Activated CD4-positive, alpha-beta T cell treated with anti-CD3 and anti-CD28 coated beads, Interleukin-2, amount 50 U/mL, for 1 hour (primary cell): ENCODE measurements around the gene MGAT5.
"Not testable (repeated sequence)": the region's sequence is repeated elsewhere in the genome, so short reads cannot be mapped to it uniquely, and the experiment has no call there.

Experiments used
- DNase-seq: peaks from one replicate; pipeline ENCODE4 v3.0.0-alpha.2; 2020

MGAT5 gene

DNA sequence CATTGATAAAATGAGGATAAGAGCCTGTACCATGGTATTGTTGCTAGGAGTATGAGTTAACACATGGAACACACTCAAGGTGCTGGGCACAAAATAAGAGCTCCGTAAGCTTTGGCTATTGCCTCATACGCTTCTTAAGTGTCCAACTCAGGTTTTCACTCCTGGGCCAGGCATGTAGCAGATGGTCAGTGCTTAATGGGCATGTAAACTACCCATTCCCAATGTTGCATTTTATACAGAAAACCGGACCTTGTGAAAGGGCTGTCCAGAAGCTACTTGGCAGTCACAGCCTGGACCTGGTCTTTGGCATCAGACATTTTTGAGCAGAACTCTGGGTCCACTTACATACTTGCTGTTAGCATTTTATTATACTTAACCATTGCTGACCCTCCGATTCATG lies 26.9 kb downstream of the MGAT5 start:
- no peak for DNase-seq

DNA sequence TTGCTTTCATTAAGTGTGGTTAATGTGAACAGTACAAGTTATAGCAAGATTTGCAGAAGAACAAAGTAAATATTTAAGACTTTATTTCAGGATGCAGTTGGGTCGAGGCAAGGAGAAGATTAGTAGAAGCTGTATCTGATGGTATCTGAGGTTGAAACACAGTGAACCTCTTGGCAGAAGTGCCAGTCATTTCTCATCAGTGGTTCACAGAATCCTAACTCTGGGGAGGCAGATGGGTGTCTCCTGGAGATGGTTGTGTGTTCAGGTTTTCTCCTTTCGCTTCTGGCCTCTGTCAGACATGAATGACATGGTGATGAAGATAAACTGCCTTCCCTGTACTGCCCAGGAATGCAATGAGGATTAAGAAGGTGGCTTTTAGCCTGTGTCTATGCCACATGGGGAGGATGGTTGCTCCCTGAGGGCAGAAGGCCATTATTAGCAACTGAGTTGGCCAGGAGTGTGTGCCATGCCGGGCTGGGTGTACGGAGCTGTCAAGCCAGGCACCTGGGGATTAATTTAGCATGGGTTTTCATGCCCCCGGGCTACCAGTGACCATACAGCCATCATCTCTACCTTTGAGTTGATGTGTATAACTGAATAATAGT lies 28.0 kb downstream of the MGAT5 start:
- no peak for DNase-seq

DNA sequence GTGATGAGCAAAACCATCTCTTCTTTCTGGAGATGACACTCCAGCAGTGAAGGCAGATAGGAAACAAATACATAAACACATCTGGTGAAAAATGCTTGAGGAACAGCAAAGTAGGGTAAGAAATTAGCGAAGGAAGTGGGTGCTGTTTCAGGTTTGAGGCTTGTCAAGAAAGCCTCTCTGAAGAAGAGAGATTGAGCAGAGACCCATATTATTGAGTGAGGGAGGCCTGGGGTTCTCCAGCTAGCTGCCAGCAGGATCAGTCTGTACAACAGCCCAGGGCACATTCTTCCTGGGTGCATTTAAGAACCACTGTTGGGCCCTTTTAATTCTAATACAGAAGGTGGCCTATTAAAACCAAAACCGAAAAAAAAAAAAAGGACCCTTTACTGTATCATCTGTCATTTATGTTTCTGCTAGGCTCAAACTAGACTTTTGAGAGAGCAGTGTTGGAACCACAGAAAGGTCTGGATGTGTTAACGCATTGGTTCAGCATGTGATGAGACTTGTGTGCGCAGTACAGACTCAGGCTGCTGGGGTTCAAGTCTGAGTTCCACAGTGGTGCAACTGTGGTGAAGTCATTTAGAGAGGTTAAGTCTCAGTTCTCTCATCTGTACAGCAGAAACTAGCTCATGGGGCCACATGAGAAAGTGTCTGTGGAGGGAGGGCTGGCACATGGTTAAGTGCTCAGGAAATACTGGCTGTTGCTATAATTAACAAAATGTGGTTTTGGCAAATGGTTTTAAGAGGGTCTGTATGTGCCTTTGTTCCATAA lies 28.9 kb downstream of the MGAT5 start:
- DNase-seq, result peak; percentile 19

DNA sequence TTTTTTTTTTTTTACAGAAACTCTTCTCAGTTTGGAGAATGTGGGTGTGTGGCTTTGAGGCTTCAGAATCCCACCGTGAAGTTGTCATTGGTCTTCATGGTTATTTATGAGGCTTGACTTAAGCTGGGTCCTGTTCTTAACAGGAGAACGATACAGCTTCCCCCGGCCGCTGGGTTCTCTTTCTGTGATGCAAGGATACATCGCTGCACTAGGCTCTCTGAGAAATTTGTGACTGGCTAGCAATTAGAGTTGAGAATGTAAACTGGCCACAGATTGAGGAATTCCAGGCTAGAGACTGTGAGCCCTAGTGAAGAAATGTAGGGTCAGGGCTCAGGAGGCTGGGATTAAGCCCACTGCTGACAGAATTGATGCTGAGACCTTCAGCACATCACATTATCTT lies 29.8 kb downstream of the MGAT5 start:
- DNase-seq, result no peak

DNA sequence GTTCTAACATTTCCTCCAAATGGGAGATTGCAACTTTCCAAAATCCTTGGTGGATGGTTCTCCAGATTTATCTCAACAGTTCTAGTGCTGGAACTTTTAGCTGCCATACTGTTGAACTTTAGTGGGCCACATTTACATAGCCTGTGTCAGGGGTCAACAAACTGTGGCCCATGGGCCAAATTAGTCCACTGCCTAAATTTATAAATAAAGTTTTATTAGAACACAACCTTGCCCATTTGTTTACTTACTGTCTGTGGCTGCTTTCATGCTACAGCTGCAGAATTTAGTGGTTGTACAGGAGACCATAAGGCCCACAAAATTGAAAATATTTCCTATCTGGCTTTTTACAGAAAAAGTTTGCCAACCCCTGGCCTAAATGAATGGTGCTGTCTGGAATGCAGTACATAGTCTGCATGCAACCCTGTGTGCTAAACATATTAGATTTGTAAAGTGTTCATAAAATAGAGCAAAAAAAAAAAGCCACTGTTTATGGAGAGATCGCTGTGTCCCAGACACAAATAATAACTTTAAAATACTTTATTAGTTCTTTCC lies 30.3 kb downstream of the MGAT5 start:
- DNase-seq, result no peak

DNA sequence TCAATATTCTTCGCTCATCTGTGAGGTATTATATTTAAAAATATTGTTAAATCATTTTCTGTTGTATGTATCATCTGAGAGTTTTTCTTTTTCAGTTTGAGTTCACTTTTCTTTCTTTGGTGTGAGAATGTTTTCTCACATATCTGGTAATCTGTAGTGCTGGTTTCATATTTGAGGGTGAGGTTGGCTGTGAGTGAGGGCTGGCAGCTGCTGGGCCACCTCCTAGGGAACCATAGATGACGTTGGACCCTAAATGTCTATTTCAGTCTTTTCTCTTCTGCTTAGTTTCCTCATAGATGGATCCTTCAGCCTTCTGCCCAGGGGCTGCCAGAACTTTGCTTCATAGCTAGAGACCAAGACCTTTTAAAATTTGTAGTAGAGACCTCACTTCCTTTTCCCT lies 33.5 kb downstream of the MGAT5 start:
- DNase-seq, result no peak

DNA sequence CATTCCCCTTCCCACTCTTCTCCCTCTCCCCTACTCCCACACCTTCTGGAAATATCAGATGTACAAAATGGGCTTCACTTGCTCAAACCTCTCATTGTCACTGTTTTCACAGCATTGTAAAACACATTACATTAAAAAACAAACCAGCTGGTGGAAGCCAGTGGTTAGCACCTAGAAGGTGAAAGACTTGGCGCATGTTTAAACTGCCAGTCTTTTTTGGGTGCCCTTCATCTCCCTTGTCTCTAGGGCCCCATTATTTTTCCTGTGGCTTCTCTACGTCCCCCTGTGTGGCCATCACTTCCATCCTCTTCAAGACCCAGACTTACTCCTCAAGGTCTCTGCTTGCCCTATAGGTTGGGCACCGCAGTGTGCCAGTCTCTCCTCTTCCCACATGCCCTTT lies 34.9 kb downstream of the MGAT5 start:
- DNase-seq, result no peak

DNA sequence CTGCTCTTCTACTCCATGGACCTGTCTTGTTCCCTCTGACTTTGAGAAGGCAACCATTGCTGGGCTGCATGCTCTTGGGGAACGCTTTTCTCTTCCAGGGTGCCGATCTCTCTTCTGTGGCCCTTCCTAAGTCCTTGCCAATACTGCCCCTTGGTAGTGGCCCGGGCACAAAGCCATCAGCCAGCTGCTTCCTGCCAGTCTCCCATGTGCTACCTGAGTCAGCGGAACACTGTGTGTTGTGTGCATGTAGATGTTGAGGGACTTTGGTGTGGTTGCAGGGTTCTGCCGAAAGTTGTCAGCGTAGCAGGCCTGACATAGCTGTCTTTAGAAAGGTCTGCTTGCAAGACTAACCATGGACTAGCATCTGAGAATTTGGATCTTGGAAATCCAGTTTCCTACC lies 35.4 kb downstream of the MGAT5 start:
- DNase-seq, result peak; percentile 17

DNA sequence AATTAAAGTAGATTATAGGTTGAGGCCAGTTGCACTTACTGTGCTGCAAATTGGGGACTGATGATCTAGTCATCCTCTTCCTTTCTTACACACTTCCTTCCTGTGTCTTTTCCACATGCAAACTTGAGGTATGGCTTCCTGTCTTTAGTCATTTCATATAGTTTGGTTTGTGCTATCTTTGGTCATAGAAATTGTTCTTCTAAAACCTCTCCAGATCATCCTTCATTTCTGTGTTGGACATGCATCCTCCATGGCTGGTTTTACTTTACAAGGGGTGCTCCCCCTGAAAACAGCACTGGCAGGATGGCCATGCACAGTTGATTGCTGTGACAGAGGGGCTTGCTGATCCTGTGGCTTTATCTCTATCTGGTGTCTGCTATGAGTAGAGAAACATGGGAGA lies 36.5 kb downstream of the MGAT5 start:
- no peak for DNase-seq

DNA sequence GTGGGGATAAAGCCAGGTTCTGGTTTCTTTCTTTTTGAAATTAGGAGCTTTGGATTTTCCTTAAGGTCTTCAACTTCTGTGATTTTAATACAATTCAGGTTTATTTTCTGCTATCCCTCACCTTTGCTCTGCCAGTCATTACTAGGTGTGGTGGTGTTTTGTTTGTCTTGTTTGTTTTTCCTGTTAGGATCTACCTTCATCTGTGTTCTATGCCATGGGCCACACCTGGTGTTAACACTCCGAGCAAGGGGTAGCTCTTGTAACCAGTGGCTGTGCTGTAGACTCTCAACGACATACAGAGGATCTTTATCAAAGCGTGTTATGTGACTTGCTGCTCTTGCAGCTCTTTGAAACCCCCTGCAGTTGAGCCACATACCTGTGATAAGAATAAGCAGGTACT lies 38.6 kb downstream of the MGAT5 start:
- DNase-seq, result no peak

DNA sequence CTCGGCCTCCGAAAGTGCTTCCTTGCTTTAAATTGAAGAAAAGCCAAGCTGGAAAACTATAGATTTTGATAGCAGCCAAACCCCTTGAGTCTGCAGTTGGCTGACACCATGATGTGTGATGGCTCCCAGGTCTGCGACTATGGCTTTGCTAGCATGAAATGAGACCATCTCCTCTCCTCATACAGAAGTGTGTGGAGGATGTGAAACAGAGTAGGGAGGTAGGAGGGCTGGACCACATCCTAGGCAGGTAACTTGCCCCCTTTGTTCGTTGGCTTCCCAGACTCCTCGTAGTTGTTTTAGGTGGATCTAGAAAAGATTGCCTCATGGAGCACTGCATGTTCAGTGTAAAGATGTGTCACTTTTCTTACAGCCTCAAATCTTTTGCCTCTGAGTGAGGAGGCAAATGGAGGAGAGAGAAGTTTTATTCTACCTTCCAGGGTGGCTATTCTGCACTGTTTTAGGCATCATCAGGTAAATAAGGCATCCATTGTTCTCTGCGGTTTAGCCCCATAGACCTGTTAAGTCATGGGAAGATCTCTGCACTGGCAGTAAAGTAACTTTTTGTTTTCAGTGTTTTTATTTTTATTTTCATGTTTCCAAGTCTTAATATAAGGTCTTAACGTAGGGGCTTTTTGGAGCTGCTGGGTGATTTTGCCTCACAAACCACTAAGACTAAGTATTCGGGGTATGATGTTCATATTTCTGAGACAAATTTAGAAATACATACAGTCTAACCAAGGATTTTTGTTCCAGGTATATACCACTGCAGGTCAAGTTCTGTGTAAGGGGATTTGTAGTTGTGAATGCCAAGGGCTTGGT lies 40.1 kb downstream of the MGAT5 start:
- no peak for DNase-seq

DNA sequence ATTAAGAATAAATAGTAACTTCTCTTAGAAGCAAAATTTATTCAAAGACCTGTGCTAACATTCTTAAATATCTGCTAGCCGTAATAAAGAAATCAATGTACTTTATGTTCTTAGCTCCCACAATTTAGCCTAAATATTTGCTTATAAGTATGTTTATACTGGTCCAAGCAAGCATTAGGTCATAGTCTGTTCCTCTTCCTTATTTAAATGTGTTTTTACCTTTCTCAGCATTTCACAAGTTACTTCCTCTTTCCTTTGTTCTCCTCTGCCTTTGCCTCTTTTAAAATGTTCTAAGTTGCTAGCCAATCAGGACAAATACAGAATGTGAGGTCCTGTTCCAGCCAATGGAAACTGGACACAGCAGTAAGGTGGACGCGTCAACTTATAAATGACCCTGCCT lies 40.7 kb downstream of the MGAT5 start:
- DNase-seq, result not testable (repeated sequence)

DNA sequence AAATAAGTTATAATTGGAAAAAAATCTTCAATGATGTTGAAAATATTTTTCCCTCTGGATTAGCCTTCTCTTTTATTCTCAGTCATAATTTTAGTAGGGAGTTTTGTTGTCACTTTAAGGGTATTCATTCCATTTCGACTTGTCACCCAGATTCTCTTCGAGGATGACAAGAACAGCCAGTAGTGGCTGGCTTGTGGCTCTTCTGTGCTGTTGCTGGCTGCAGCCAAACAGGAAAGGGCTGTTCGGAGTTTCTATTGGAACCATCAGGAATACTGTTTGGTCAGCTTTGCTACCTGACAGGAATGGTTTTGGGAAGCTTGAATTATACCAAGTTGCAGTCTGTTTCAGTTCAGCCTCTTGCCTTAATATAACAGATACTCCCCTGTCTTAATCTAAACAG lies 41.6 kb downstream of the MGAT5 start:
- no peak for DNase-seq

DNA sequence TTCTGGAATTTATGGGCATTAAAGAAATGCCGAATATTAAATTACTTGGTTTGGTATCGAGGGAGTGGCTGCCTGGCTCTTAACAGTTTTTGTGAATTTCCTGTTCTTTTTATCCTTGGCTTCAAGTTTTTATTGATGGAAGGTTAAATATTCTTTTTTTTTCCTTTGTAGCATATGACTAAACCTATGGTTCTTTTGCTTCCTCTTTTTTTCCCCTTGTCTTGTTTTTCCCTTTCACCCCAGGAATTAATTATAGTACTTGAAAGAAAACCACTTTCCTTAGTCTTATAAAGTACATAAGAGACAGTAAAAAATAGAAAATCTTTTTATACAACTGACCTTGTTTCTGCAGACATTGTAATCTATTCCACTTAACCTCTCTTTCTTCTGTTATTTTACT lies 42.4 kb downstream of the MGAT5 start:
- DNase-seq, result no peak

DNA sequence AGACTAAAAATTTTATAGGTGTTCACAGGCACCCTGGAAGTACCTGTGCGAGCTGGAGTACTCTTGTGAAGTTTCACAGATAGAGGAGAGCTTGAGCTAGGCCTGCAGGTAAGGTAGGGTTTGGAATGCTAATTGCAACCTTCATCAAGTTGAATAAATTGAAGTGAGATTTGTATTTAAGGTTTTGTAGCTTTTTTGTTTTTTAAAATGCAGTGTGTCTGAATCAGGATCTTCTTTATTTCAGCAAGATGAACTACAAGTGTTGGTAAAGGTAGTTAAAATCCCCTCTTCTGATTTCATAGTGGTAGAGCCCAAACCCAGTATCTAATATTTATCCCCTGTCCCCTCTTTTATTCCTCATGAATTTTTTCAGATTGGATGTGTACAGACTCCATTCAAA lies 45.5 kb downstream of the MGAT5 start:
- DNase-seq, result no peak

DNA sequence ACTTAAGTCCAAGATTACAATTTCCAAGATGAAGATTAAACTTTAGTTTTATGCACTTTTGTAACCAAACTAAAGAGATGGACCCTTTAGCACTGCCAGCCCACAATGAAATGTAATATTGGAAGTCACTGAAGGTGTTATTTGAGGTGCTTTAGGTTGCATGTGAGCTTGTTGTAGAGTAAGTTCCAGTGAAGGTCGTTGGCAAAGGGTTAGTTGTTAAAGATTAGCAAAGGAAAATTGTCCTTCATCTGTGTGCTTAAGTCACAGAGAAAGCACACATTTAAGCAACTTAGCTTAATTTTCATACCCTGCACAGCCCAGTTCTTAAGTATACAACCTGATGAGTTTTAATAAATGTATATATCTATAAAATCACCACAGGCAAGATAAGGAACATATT lies 46.7 kb downstream of the MGAT5 start:
- no peak for DNase-seq

DNA sequence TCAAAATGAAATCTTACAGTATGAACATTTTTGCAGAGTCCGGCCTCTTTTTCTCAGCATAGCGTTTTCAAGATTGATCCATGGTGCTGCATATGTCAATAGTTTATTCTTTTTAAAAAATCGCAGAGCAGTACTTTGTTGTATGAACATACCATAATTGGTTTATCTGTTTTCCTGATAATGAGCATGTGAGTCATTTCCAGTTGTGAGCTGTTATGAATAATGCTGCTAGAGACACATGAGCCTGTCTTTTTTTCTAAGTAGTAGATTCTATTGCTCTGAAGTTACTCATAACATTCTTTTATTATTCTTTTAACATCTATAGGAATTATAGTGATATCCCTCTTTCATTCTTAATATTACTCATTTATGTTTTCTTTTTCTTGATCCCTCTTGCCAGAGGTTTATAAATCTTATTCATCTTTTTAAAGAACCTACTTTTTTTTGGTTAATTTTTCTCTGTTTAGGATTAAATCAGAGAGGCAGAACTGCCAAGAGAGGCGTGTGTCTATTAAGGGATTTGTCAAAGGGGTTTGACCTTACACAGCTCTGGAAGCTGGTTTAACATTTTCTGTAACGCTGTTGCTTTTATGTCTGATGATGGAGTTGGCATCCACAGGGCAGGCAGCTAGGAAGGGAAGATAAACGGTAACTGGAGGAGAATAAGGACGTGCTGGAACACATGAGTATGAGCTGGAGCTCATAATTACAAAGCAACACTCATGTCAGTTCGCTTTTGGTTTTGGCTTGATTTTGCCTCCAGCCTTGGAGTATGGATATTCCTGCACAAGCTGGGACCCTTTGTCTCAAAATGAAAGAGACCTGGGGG lies 47.4 kb downstream of the MGAT5 start:
- DNase-seq, result no peak

DNA sequence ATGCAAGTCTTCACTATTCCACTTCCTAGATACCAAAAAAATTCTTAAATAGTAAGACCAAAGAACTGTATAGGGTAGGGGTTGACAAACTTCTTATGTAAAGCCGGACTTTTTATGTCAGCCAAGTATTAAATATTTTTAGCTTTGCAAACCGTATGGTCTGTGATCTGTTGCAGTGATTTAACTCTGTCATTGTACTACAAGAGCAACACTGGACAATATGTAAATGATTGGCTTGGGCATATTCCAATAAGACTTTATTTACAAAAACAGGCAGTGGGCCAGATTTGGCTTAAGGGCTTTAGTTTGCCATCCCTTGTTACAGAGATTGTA lies 48.0 kb downstream of the MGAT5 start:
- no peak for DNase-seq

DNA sequence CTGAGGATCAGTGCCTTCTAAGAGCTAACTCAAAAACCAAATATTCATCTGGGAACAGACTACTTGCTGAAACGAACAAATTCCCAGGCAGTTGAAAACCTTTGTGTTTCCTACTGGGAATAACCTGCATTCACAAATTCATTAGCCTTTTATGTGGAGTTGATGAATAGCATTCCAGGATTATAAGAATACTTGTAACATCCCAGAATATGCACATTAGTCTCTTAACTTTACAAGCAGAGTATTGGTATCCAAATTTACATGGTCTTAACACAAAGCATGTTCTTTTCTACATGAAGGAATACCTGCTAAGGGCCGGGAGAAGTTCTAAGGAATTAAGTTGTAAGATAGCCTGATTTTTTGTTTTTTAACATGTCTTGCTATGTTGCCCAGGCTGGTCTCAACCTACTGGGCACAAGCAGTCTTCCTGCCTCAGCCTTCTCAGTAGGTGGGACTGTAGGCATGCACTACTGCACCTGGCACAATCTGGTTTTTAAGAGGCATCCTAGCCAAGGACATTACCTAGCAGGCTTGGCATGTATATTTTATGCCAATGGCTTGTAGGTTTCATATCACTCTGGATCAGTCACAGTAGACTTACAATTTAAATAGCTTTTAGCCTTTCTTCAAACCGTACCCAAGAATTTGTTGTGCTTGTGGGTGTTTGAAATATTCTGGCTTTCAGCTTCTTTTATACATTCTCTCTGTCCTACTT lies 50.7 kb downstream of the MGAT5 start:
- no peak for DNase-seq

DNA sequence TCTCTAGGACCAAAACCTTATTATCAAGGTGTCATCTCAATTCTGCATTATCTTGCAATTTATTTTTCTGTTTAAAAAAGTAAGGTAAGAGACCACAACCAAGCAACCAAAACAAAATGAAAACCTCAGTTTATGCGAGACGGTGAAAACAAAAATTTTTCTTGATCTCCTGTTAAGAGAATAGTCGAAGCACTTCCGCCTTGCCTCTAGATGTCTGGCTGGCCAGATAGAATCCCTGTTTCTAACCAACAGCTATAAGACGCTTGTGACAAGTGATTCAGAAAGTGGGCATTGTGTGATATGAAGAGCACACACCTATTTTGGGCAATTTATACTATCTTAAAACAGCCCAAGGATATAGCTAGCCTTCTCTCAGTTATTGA lies 51.2 kb downstream of the MGAT5 start:
- no peak for DNase-seq

DNA sequence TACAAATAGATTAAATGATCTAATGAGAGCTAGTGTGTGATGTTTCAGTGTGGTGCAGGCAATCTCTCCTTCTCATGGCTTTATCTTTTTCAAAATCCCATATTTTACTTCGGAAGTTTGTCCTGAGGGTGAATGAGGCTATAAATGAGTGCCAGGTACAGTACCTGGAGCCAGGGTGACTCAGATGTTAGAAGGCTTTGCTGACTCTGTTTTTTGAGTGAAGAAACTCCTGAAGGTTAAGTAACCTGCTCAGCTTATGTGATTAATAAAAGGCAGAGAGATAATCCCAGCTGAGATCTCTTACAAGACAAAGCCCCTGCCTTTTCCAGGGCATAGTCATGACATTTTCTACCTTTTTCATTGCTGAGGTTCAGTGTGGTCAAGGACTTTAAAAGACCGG lies 52.6 kb downstream of the MGAT5 start:
- no peak for DNase-seq

DNA sequence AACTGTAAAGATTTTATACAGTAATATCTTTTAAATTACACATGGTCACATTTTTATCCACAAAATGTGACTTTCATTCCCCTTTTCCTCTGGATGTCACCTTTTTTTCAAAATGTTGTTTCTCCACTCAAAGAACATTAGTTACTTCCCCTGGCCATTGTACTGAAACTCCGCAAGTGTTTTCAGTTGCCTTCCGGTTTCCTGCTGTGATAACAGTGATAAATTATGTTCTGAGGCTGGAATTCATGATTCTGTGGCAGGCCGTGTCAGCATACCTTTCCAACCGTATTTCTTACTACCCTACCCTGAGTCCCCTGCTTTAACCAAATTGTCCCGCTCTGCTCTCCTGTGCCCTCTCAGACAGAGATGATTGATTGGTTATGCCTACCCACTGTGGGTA lies 53.5 kb downstream of the MGAT5 start:
- DNase-seq, result no peak
